ENCODE data around the gene INTS13.
"Not testable (repeated sequence)": the region's sequence is repeated elsewhere in the genome, so short reads cannot be mapped to it uniquely, and the experiment has no call there.

The INTS13 gene

GRCh38 chr12:26869908-26870459 is 67.8 kb downstream of the INTS13 start:
- H3K36me3 ChIP-seq (ENCODE audit: insufficient read depth, insufficient read length, low read length) = no peaks in the 10 kb centered on the region
- H3K9me3 ChIP-seq (ENCODE audit: insufficient read depth, low read length) = no peaks in the 10 kb centered on the region
- DNase-seq (ENCODE audit: low read depth, low spot score) = no peak
- no peak overlapping the region for H3K9ac ChIP-seq (ENCODE audit: insufficient read length, low read depth)
- H3K4me3 ChIP-seq (ENCODE audit: insufficient read length, low read depth) = no peak overlapping the region
- H3K4me1 ChIP-seq (ENCODE audit: insufficient read depth, insufficient read length) = peaks cover 4% of the 10 kb centered on the region
- no peaks in the 10 kb centered on the region for H3K27me3 ChIP-seq (ENCODE audit: insufficient read depth, insufficient read length)
- TF ChIP-seq SUZ12 (IDR thresholded peaks at IDR 0.05; ENCODE audit: extremely low read depth, insufficient read depth, insufficient read length) (no peak), YY1 (IDR thresholded peaks at IDR 0.05; ENCODE audit: insufficient read depth, insufficient read length) (no peak), ZNF274 (IDR thresholded peaks at IDR 0.05; ENCODE audit: low read depth, low read length) (no peak)

- Histone ChIP-seq H3K4me1 (ENCODE audit: insufficient read depth, insufficient read length) (peaks cover 4% of the 10 kb centered on the region), H3K36me3 (ENCODE audit: insufficient read depth, insufficient read length, low read length) (no peaks in the 10 kb centered on the region), H3K9me3 (ENCODE audit: insufficient read depth, low read length) (no peaks in the 10 kb centered on the region), H3K4me3 (ENCODE audit: insufficient read length, low read depth) (no peak overlapping the region), H3K9ac (ENCODE audit: insufficient read length, low read depth) (no peak overlapping the region), H3K27me3 (ENCODE audit: insufficient read depth, insufficient read length) (no peaks in the 10 kb centered on the region)
- TF ChIP-seq YY1 (IDR thresholded peaks at IDR 0.05; ENCODE audit: insufficient read depth, insufficient read length) (no peak), ZNF274 (IDR thresholded peaks at IDR 0.05; ENCODE audit: low read depth, low read length) (no peak), SUZ12 (IDR thresholded peaks at IDR 0.05; ENCODE audit: extremely low read depth, insufficient read depth, insufficient read length) (no peak)
- no peak for DNase-seq (ENCODE audit: low read depth, low spot score)
Observed at GRCh38 chr12:26869104-26869494, 68.7 kb downstream of the INTS13 start.

GRCh38 chr12:26868447-26869103 is 69.2 kb downstream of the INTS13 start:
- H3K36me3 ChIP-seq (ENCODE audit: insufficient read depth, insufficient read length, low read length) = no peaks in the 10 kb centered on the region
- H3K4me1 ChIP-seq (ENCODE audit: insufficient read depth, insufficient read length) = peaks cover 4% of the 10 kb centered on the region
- no peak for DNase-seq (ENCODE audit: low read depth, low spot score)
- H3K9ac ChIP-seq (ENCODE audit: insufficient read length, low read depth) = no peak overlapping the region
- no peaks in the 10 kb centered on the region for H3K27me3 ChIP-seq (ENCODE audit: insufficient read depth, insufficient read length)
- H3K9me3 ChIP-seq (ENCODE audit: insufficient read depth, low read length) = no peaks in the 10 kb centered on the region
- no peak overlapping the region for H3K4me3 ChIP-seq (ENCODE audit: insufficient read length, low read depth)
- TF ChIP-seq SUZ12 (IDR thresholded peaks at IDR 0.05; ENCODE audit: extremely low read depth, insufficient read depth, insufficient read length) = no peak
- no peak for TF ChIP-seq YY1 (IDR thresholded peaks at IDR 0.05; ENCODE audit: insufficient read depth, insufficient read length)
- TF ChIP-seq ZNF274 (IDR thresholded peaks at IDR 0.05; ENCODE audit: low read depth, low read length) = no peak

- H3K9ac ChIP-seq (ENCODE audit: insufficient read length, low read depth) = no peak overlapping the region
- H3K36me3 ChIP-seq (ENCODE audit: insufficient read depth, insufficient read length, low read length) = no peaks in the 10 kb centered on the region
Observed at GRCh38 chr12:26867080-26867479, 70.7 kb downstream of the INTS13 start.

GRCh38 chr12:26863515-26863914 is 74.3 kb downstream of the INTS13 start:
- H3K4me1 ChIP-seq (ENCODE audit: insufficient read depth, insufficient read length) = no peaks in the 10 kb centered on the region
- no peak overlapping the region for H3K4me3 ChIP-seq (ENCODE audit: insufficient read length, low read depth)
- no peak for DNase-seq (ENCODE audit: low read depth, low spot score)
- no peaks in the 10 kb centered on the region for H3K27me3 ChIP-seq (ENCODE audit: insufficient read depth, insufficient read length)
- H3K9me3 ChIP-seq (ENCODE audit: insufficient read depth, low read length) = no peaks in the 10 kb centered on the region
- TF ChIP-seq ZNF274 (IDR thresholded peaks at IDR 0.05; ENCODE audit: low read depth, low read length) (no peak), YY1 (IDR thresholded peaks at IDR 0.05; ENCODE audit: insufficient read depth, insufficient read length) (no peak), SUZ12 (IDR thresholded peaks at IDR 0.05; ENCODE audit: extremely low read depth, insufficient read depth, insufficient read length) (no peak)
- H3K9ac ChIP-seq (ENCODE audit: insufficient read length, low read depth) = no peak overlapping the region
- H3K36me3 ChIP-seq (ENCODE audit: insufficient read depth, insufficient read length, low read length) = no peaks in the 10 kb centered on the region

More at GRCh38 chr12:26867080-26867479, 70.7 kb downstream of the INTS13 start:
- Histone ChIP-seq H3K4me1 (ENCODE audit: insufficient read depth, insufficient read length) (peaks cover 4% of the 10 kb centered on the region), H3K9me3 (ENCODE audit: insufficient read depth, low read length) (no peaks in the 10 kb centered on the region), H3K4me3 (ENCODE audit: insufficient read length, low read depth) (no peak overlapping the region), H3K27me3 (ENCODE audit: insufficient read depth, insufficient read length) (no peaks in the 10 kb centered on the region)
- no peak for TF ChIP-seq ZNF274 (IDR thresholded peaks at IDR 0.05; ENCODE audit: low read depth, low read length)
- no peak for TF ChIP-seq SUZ12 (IDR thresholded peaks at IDR 0.05; ENCODE audit: extremely low read depth, insufficient read depth, insufficient read length)
- no peak for TF ChIP-seq YY1 (IDR thresholded peaks at IDR 0.05; ENCODE audit: insufficient read depth, insufficient read length)
- no peak for DNase-seq (ENCODE audit: low read depth, low spot score)

GRCh38 chr12:26862787-26863186 is 75.0 kb downstream of the INTS13 start:
- H3K36me3 ChIP-seq (ENCODE audit: insufficient read depth, insufficient read length, low read length); DNase-seq (ENCODE audit: low read depth, low spot score): not testable (repeated sequence)

GRCh38 chr12:26861690-26862089 is 76.1 kb downstream of the INTS13 start:
- no peak for DNase-seq (ENCODE audit: low read depth, low spot score)
- no peak overlapping the region for H3K9ac ChIP-seq (ENCODE audit: insufficient read length, low read depth)
- H3K4me3 ChIP-seq (ENCODE audit: insufficient read length, low read depth) = no peak overlapping the region
- no peak for TF ChIP-seq SUZ12 (IDR thresholded peaks at IDR 0.05; ENCODE audit: extremely low read depth, insufficient read depth, insufficient read length)
- TF ChIP-seq ZNF274 (IDR thresholded peaks at IDR 0.05; ENCODE audit: low read depth, low read length) = no peak
- TF ChIP-seq YY1 (IDR thresholded peaks at IDR 0.05; ENCODE audit: insufficient read depth, insufficient read length) = no peak
- no peaks in the 10 kb centered on the region for H3K27me3 ChIP-seq (ENCODE audit: insufficient read depth, insufficient read length)
- H3K36me3 ChIP-seq (ENCODE audit: insufficient read depth, insufficient read length, low read length) = no peaks in the 10 kb centered on the region
- H3K9me3 ChIP-seq (ENCODE audit: insufficient read depth, low read length) = no peaks in the 10 kb centered on the region
- peaks cover 2% of the 10 kb centered on the region for H3K4me1 ChIP-seq (ENCODE audit: insufficient read depth, insufficient read length)

More at GRCh38 chr12:26862787-26863186, 75.0 kb downstream of the INTS13 start:
- not testable (repeated sequence) for H3K4me1 ChIP-seq (ENCODE audit: insufficient read depth, insufficient read length); H3K9me3 ChIP-seq (ENCODE audit: insufficient read depth, low read length); H3K9ac ChIP-seq (ENCODE audit: insufficient read length, low read depth); H3K4me3 ChIP-seq (ENCODE audit: insufficient read length, low read depth); H3K27me3 ChIP-seq (ENCODE audit: insufficient read depth, insufficient read length)
